Endothelial cell (in vitro differentiated cells): ENCODE results near the gene NFKBIE. TPM values are rescaled to one million over a fixed set of nuclear protein-coding genes. Genes with fewer than 3 reads are reported as not detected.
"Not testable (repeated sequence)": the region's sequence is repeated elsewhere in the genome, so short reads cannot be mapped to it uniquely, and the experiment has no call there.

Source experiments
- DNase-seq: peaks from one replicate; pipeline ENCODE4 v3.0.0; 2021; ENCODE audit warnings: low spot score
- H3K27ac Mint-ChIP-seq: one replicate; pipeline ENCODE4 v1.8.0; 2021; ENCODE audit warnings: mixed read lengths, inconsistent platforms; ENCODE audit not compliant: unreplicated experiment
- H3K27me3 Mint-ChIP-seq: one replicate; pipeline ENCODE4 v1.8.0; 2021; ENCODE audit warnings: mild to moderate bottlenecking, moderate library complexity, mixed read lengths, inconsistent platforms; ENCODE audit not compliant: unreplicated experiment
- H3K36me3 Mint-ChIP-seq: one replicate; pipeline ENCODE4 v1.8.0; 2021; ENCODE audit warnings: mild to moderate bottlenecking, low read depth, mixed read lengths, inconsistent platforms; ENCODE audit not compliant: unreplicated experiment
- H3K4me1 Mint-ChIP-seq: one replicate; pipeline ENCODE4 v1.8.0; 2021; ENCODE audit warnings: mild to moderate bottlenecking, mixed read lengths, inconsistent platforms; ENCODE audit not compliant: unreplicated experiment
- H3K4me3 Mint-ChIP-seq: one replicate; pipeline ENCODE4 v1.8.0; 2021; ENCODE audit warnings: mild to moderate bottlenecking, mixed read lengths, inconsistent platforms; ENCODE audit not compliant: unreplicated experiment
- H3K9me3 Mint-ChIP-seq: one replicate; pipeline ENCODE4 v1.8.0; 2021; ENCODE audit warnings: mixed read lengths, inconsistent platforms; ENCODE audit not compliant: unreplicated experiment
- CTCF ChIP-seq: fragments of 200-600 bp; sonication (generic); IDR thresholded peaks from one replicate; pipeline ENCODE4 v1.5.0; 2021; ENCODE audit warnings: antibody characterized with exemption; ENCODE audit not compliant: unreplicated experiment
- long read RNA-seq: library from polyadenylated mRNA; unstranded; transcript quantifications from one replicate; pipeline ENCODE4 v2.0.0, GENCODE V29; 2020; ENCODE audit not compliant: unreplicated experiment
- total RNA-seq: library from RNA; stranded (reverse); fragmentation: NEBNext Ultra II Directional; extraction: Animal tissue kit (Norgen Biotek cat#: 25700); gene quantifications from one replicate; pipeline ENCODE4 v1.2.1, GENCODE V29; 2021; ENCODE audit not compliant: unreplicated experiment

The NFKBIE gene, protein sequence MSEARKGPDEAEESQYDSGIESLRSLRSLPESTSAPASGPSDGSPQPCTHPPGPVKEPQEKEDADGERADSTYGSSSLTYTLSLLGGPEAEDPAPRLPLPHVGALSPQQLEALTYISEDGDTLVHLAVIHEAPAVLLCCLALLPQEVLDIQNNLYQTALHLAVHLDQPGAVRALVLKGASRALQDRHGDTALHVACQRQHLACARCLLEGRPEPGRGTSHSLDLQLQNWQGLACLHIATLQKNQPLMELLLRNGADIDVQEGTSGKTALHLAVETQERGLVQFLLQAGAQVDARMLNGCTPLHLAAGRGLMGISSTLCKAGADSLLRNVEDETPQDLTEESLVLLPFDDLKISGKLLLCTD
- 16.7 TPM for total RNA-seq
- long read RNA-seq, transcript NFKBIE-201 (6 exons, 2,581 nt) = major isoform, 22 of 23 reads
- long read RNA-seq, partial matches to known transcripts = 1 of 23 reads
- long read RNA-seq, other reads (novel, unspliced or antisense) = 0 of 23 reads

DNA sequence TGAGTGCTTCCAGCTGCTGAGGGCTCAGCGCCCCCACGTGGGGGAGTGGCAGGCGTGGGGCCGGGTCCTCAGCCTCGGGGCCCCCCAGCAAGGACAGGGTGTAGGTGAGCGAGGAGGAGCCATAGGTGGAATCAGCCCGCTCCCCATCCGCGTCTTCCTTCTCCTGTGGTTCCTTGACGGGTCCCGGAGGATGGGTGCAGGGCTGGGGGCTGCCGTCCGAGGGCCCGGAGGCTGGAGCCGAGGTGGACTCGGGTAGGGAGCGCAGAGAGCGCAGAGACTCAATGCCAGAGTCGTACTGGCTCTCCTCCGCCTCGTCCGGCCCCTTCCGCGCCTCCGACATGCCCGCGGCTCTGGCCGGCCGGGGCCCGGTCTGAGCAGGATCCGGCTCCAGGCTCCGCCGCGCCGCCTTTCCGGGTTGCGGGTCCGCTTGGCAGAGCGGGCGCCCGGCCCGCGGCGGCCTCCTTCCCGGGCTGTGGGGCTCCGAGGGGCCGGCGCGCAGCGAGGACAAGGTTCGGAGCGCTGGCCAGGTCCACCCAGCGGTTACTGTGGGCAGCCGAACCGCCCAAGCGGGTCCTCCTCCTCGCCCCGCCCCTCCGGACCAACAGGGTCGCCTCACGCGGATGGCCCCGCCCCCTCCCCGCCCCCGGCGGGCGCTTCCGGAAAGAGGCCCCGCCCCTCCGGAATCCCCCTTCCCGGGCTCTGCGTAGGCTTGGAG, at the start of gene NFKBIE:
Gene NFKBIE, minus strand, starts transcription at position 545 of the 715 bp plus-strand sequence. Its CDS starts 205 bp downstream, at position 340.
- no peaks in the 10 kb centered on the region for H3K9me3 Mint-ChIP-seq
- peaks cover 37% of the 10 kb centered on the region for H3K4me1 Mint-ChIP-seq
- H3K27ac Mint-ChIP-seq = peak within 1 kb of the TSS; percentile 86
- peaks cover 10% of the 10 kb centered on the region for H3K36me3 Mint-ChIP-seq
- H3K27me3 Mint-ChIP-seq = peaks cover 12% of the 10 kb centered on the region
- peak; percentile 96 for DNase-seq
- H3K4me3 Mint-ChIP-seq = peak within 1 kb of the TSS; percentile 96
- no peak for TF ChIP-seq CTCF

GRCh38 chr6:44314657-44315056, 49.3 kb upstream of the NFKBIE start:
- not testable (repeated sequence) for H3K27me3 Mint-ChIP-seq, H3K4me3 Mint-ChIP-seq, DNase-seq, H3K4me1 Mint-ChIP-seq, H3K9me3 Mint-ChIP-seq, H3K27ac Mint-ChIP-seq
- peaks cover 14% of the 10 kb centered on the region for H3K36me3 Mint-ChIP-seq

DNA sequence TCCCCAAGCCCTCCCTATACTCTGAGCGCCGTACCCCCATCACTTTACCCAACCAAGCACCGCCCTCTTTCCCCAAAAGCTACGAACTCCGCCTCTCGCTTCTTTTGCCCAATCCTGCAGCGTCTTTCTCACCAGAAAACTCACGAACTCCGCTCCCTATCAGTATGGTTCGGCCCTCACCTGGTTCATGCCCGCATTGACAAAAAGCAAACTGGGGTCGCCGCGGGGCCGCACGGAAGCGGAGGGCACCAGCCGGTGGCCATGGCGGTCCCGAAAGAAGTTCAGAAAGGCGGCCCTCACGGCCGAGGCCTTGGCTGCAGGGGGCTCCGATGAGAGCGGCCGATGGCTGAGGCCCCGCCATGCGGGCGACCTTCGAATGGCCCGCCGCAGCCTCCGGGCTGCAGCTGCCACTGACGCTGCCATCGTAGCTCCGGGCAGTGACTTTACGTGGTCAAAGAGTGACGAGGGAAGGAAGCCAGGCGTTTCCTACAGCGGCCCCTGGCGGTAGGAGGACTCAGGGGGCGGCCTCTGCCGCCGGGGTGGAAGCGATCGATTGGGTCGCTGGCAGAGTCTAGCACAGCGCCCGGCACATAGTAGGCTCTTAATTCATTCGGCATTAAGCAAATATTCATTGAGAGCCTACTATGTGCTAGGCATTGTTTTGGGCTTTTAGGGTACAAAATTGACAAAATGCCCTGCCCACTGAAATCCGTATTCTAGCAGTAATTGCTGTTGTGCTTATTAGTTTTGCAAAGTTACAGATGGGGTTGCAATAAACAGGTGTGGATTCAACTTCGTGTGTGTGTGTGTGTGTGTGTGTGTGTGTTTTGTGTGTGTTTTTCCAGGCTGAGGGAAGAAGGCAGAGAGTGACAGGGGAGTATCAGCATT, 47.8 kb upstream of the NFKBIE start, which contains the start of gene AARS2:
Gene AARS2, minus strand, starts transcription at position 447 of the 888 bp plus-strand sequence. Its CDS starts 24 bp downstream, at position 423.
- Mint-ChIP-seq H3K9me3 (no peaks in the 10 kb centered on the region), H3K27me3 (peaks cover 2% of the 10 kb centered on the region), H3K4me1 (peaks cover 9% of the 10 kb centered on the region), H3K36me3 (peaks cover 22% of the 10 kb centered on the region), H3K4me3 (peak within 1 kb of the TSS; percentile 97), H3K27ac (peak within 1 kb of the TSS; percentile 53)
- peak; percentile 85 for TF ChIP-seq CTCF
- DNase-seq = peak; percentile 94

GRCh38 chr6:44311767-44312166, 46.4 kb upstream of the NFKBIE start:
- H3K27me3 Mint-ChIP-seq = peaks cover 5% of the 10 kb centered on the region
- no peak for DNase-seq
- peaks cover 11% of the 10 kb centered on the region for H3K4me1 Mint-ChIP-seq
- no peak overlapping the region for H3K27ac Mint-ChIP-seq
- no peak for TF ChIP-seq CTCF
- H3K9me3 Mint-ChIP-seq = no peaks in the 10 kb centered on the region
- H3K36me3 Mint-ChIP-seq = peaks cover 30% of the 10 kb centered on the region
- peak overlapping the region; percentile 97 for H3K4me3 Mint-ChIP-seq

- Mint-ChIP-seq H3K36me3 (peaks cover 30% of the 10 kb centered on the region), H3K4me1 (peaks cover 11% of the 10 kb centered on the region), H3K9me3 (no peaks in the 10 kb centered on the region), H3K27me3 (peaks cover 5% of the 10 kb centered on the region), H3K4me3 (peak overlapping the region; percentile 97), H3K27ac (no peak overlapping the region)
- no peak for DNase-seq
- no peak for TF ChIP-seq CTCF
Measured at GRCh38 chr6:44311304-44311703, 46.0 kb upstream of the NFKBIE start.
